ENCODE data around the gene RNF152.

DNA sequence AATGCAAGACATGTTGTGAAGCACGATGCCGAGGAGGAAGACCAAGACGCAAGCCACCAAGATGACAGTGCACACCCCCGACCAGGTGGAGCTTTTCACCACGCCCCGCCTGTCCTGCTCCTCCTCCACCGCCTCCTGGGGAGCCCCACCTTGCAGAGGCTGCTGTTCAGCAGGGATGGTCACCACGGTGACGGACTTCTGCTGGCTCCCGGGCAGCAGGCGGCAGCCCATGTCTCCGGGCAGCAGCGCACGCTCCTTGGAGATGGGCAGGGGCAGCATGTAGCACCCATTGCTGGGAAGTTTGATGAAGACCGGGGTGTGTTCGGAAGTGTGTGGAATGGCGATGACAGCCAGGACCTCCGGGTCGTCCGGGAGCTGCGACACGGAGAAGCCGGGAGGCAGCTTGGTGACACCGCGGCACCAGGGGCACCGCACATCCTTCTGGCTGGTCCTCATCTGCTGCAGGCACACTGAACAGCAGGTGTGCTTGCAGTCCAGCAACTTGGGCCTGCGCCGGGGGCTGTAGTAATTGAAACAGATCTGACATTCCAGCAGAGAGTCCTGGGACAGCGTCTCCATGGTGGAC lies 76.8 kb downstream of the RNF152 start:
- TF ChIP-seq, protein P1, sequence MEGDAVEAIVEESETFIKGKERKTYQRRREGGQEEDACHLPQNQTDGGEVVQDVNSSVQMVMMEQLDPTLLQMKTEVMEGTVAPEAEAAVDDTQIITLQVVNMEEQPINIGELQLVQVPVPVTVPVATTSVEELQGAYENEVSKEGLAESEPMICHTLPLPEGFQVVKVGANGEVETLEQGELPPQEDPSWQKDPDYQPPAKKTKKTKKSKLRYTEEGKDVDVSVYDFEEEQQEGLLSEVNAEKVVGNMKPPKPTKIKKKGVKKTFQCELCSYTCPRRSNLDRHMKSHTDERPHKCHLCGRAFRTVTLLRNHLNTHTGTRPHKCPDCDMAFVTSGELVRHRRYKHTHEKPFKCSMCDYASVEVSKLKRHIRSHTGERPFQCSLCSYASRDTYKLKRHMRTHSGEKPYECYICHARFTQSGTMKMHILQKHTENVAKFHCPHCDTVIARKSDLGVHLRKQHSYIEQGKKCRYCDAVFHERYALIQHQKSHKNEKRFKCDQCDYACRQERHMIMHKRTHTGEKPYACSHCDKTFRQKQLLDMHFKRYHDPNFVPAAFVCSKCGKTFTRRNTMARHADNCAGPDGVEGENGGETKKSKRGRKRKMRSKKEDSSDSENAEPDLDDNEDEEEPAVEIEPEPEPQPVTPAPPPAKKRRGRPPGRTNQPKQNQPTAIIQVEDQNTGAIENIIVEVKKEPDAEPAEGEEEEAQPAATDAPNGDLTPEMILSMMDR (conservative IDR thresholded peaks at IDR 0.05 in 1 of 2, IDR thresholded peaks at IDR 0.05 in 1 of 2; ENCODE audit: extremely low read depth in 1 of 2, insufficient read depth in 1 of 2, low read depth in 1 of 2, low read length in 2 of 2), result no peak
- TF ChIP-seq EZH2 (IDR thresholded peaks at IDR 0.05; ENCODE audit: borderline replicate concordance, low read length), result no peak

Data from mammary epithelial cell (primary cell).